Measurements from ENCODE around the gene ARHGDIG.

The ARHGDIG gene

DNA sequence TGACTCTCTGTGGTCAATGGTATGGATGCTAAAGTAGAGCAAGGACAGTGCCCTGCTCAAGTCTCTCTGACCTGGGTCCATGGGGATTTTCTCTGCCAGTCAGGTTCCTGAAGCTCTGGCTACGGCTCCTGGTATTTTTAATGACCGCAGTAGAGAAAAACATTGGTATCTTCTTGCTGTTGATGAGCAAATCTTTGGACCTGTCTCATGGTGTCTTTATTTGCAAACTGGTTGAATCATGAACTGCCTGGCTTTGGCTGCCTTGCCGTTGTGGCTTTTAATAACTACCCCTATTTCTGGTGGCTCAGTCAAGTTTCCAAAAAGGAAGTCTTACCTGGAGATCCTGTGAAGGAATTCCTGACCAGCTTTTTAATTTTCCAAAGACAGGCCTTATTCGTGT is 37.0 kb upstream of the ARHGDIG start:
- DNase-seq: no peak
- no peak overlapping the region for H3K4me3 ChIP-seq (ENCODE audit: control insufficient read depth in 1 of 7, extremely low read depth in 1 of 7, insufficient read depth in 4 of 7, low read depth in 2 of 7, low read length in 6 of 7)
- peaks cover 2 to 12% (median 9%) of the 10 kb centered on the region in 4 experiments for H3K4me1 ChIP-seq (ENCODE audit: control extremely low read depth in 1 of 4, control insufficient read depth in 4 of 4, insufficient read depth in 4 of 4, low read length in 3 of 4)
- H3K27ac ChIP-seq (ENCODE audit: insufficient read depth in 1 of 2, low read depth in 1 of 2, low read length in 2 of 2, poor library complexity in 1 of 2, severe bottlenecking in 2 of 2): no peak overlapping the region
- H3K36me3 ChIP-seq (ENCODE audit: control insufficient read depth in 4 of 4, insufficient read depth in 4 of 4, low read length in 3 of 4): peaks cover 0 to 2% (median 0%) of the 10 kb centered on the region in 4 experiments
- H3K9me3 ChIP-seq (ENCODE audit: control extremely low read depth in 1 of 5, control insufficient read depth in 4 of 5, insufficient read depth in 2 of 5, low read depth in 1 of 5, low read length in 4 of 5): no peaks in the 10 kb centered on the region
- H3K27me3 ChIP-seq (replicated peaks in 2 of 5; ENCODE audit: control insufficient read depth in 4 of 5, insufficient read depth in 5 of 5, low read length in 4 of 5): no peaks in the 10 kb centered on the region
- WGBS (ENCODE audit: insufficient coverage): 77% methylated on average over 4 of the region's 4 CpGs
- ChIA-PET CTCF (interaction anchor here (0.7 kb wide), 1 partner anchor 12 kb away, joined by 3 read pairs; no protein-coding TSS in a partner anchor), POLR2A (interaction anchor here (1.4 kb wide), 1 partner anchor 8 kb away, joined by 4 read pairs; no protein-coding TSS in a partner anchor)

DNA sequence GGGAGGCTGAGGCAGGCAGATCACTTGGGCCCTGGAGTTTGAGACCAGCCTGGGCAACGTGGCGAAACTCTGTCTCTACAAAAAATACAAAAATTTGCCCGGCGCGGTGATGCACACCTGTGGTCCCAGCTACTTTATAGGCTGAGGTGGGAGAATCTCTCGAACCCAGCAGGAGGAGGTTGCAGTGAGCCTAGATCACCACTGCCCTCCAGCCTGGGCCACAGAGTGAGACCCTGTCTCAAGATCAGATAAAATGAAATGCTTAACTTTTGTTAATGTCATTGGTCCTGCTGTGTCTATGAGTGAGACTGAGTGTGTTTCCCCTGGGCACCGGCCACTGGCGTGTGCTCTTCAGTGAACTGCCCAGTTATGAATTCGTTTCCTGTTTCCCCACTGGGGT is 35.3 kb upstream of the ARHGDIG start:
- WGBS (ENCODE audit: insufficient coverage): 96% methylated on average over 8 of the region's 9 CpGs
- ChIA-PET POLR2A (no interaction called here), CTCF (interaction anchor here (1.0 kb wide), 1 partner anchor 8 kb away, joined by 3 read pairs; no protein-coding TSS in a partner anchor)
- no peaks in the 10 kb centered on the region for H3K27me3 ChIP-seq (replicated peaks in 2 of 5; ENCODE audit: control insufficient read depth in 4 of 5, insufficient read depth in 5 of 5, low read length in 4 of 5)
- peaks cover 2 to 12% (median 9%) of the 10 kb centered on the region in 4 experiments for H3K4me1 ChIP-seq (ENCODE audit: control extremely low read depth in 1 of 4, control insufficient read depth in 4 of 4, insufficient read depth in 4 of 4, low read length in 3 of 4)
- no peak for DNase-seq
- H3K4me3 ChIP-seq (ENCODE audit: control insufficient read depth in 1 of 7, extremely low read depth in 1 of 7, insufficient read depth in 4 of 7, low read depth in 2 of 7, low read length in 6 of 7): no peak overlapping the region
- H3K36me3 ChIP-seq (ENCODE audit: control insufficient read depth in 4 of 4, insufficient read depth in 4 of 4, low read length in 3 of 4): peaks cover 2 to 7% (median 5%) of the 10 kb centered on the region in 4 experiments
- no peak overlapping the region for H3K27ac ChIP-seq (ENCODE audit: insufficient read depth in 1 of 2, low read depth in 1 of 2, low read length in 2 of 2, poor library complexity in 1 of 2, severe bottlenecking in 2 of 2)
- no peaks in the 10 kb centered on the region for H3K9me3 ChIP-seq (ENCODE audit: control extremely low read depth in 1 of 5, control insufficient read depth in 4 of 5, insufficient read depth in 2 of 5, low read depth in 1 of 5, low read length in 4 of 5)

DNA sequence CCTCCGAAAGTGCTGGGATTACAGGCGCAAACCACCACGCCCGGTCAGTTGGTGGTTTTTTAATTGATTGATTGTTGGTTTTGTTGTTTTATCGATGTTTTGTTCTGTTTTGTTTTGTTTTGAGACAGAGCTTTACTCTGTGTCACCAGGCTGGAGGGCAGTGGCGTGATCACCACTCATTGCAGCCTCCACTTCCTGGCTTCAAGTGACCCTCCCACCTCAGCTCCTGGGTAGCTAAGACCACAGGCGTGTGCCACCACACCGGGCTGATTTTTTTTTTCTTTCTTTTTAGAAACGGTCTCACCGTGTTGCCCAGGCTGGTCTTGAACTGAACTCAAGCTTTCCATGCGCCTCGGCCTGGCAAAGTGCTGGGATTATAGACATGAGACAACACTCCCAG is 33.4 kb upstream of the ARHGDIG start:
- POLR2A ChIA-PET: interaction anchor here (0.6 kb wide), 1 partner anchor 332 kb away, joined by 4 read pairs; no protein-coding TSS in a partner anchor
- CTCF ChIA-PET: interaction anchor here (0.6 to 1.3 kb wide), 3 partner anchors 12 to 314 kb away, joined by 3 to 7 read pairs (median 3); no protein-coding TSS in a partner anchor
- Histone ChIP-seq H3K4me3 (ENCODE audit: control insufficient read depth in 1 of 7, extremely low read depth in 1 of 7, insufficient read depth in 4 of 7, low read depth in 2 of 7, low read length in 6 of 7) (no peak overlapping the region), H3K27me3 (replicated peaks in 2 of 5; ENCODE audit: control insufficient read depth in 4 of 5, insufficient read depth in 5 of 5, low read length in 4 of 5) (no peaks in the 10 kb centered on the region), H3K36me3 (ENCODE audit: control insufficient read depth in 4 of 4, insufficient read depth in 4 of 4, low read length in 3 of 4) (peaks cover 0 to 13% (median 5%) of the 10 kb centered on the region in 4 experiments), H3K27ac (ENCODE audit: insufficient read depth in 1 of 2, low read depth in 1 of 2, low read length in 2 of 2, poor library complexity in 1 of 2, severe bottlenecking in 2 of 2) (no peak overlapping the region), H3K4me1 (ENCODE audit: control extremely low read depth in 1 of 4, control insufficient read depth in 4 of 4, insufficient read depth in 4 of 4, low read length in 3 of 4) (peaks cover 0 to 15% (median 6%) of the 10 kb centered on the region in 4 experiments), H3K9me3 (ENCODE audit: control extremely low read depth in 1 of 5, control insufficient read depth in 4 of 5, insufficient read depth in 2 of 5, low read depth in 1 of 5, low read length in 4 of 5) (no peaks in the 10 kb centered on the region)
- DNase-seq: no peak
- 96% methylated on average over 9 of the region's 12 CpGs for WGBS (ENCODE audit: insufficient coverage)

DNA sequence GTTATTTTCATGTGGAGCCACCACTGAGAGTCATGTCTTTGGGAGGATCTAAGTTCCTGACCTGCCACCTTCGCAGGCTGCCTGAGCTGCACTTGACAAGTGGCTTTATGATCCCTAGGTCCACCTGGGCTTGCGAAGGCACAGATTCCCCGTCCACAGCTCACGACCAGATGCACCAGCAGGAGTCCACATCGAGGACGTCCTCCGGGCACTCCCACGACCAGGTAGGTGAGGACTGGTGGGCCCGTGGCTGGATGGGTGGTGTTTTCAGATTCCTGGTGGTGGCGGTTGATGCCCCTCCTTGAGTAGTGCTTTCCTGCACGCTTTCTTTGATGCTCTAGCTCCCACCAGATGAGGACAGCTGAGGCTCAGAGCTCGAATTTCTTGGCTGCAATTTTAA is 31.0 kb upstream of the ARHGDIG start:
- ChIA-PET POLR2A (interaction anchor here (0.7 kb wide), 2 partner anchors 15 to 238 kb away, joined by 3 read pairs; partner anchors contain the start of gene FAM234A), CTCF (interaction anchor here (2.5 kb wide), 1 partner anchor 14 kb away, joined by 7 read pairs; the partner anchor contains the start of gene FAM234A)

DNA sequence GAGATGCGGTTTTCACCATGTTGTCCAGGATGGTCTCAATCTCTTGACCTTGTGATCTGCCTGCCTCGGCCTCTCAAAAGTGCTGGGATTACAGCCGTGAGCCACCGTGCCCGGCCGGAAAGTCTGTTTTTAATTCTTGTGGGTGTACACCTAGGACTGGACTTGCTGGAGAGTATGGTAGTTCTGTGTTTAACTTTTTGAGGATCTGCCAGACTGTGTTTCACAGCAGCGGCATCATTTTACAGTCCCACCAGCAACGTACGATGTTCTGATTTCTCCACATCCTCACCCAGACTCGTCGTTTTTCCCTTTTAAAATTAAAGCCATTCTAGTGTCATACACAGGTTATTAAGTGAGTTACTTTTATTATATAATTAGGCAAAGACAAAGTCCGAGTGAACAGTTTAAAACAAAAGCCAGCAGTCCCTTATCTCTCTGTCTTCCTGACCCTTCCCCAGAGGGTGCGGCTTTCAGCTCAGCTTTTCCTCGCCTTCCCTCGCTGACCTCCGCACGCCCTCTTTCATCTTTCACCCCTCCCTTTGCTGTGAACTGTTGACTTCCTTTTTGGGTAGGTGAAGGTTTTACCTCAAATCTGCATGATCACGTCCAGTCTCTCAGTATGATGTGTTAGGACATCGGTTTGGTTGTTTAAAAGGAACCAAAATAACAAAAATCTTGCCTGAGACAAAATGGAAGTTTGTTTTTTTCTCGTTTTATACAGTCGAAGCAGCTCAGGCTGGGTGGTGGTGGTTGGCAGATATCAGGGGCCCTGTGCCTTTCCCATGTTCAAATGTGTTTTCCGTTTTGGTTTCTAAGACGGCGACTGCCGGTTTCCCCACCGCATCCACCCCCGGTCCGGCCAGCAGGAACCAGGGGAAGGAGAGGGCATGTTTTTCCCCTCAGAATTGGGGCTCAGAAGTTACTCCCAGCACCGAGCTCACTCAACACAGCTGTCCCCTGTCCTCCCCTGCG is 27.7 kb upstream of the ARHGDIG start:
- Histone ChIP-seq H3K4me3 (ENCODE audit: control insufficient read depth in 1 of 7, extremely low read depth in 1 of 7, insufficient read depth in 4 of 7, low read depth in 2 of 7, low read length in 6 of 7) (peak overlapping the region in 6 of 7 experiments; percentile 23 to 77 (median 60)), H3K9me3 (ENCODE audit: control extremely low read depth in 1 of 5, control insufficient read depth in 4 of 5, insufficient read depth in 2 of 5, low read depth in 1 of 5, low read length in 4 of 5) (no peaks in the 10 kb centered on the region), H3K27ac (ENCODE audit: insufficient read depth in 1 of 2, low read depth in 1 of 2, low read length in 2 of 2, poor library complexity in 1 of 2, severe bottlenecking in 2 of 2) (peak overlapping the region; percentile 79 to 80), H3K27me3 (replicated peaks in 2 of 5; ENCODE audit: control insufficient read depth in 4 of 5, insufficient read depth in 5 of 5, low read length in 4 of 5) (no peaks in the 10 kb centered on the region), H3K4me1 (ENCODE audit: control extremely low read depth in 1 of 4, control insufficient read depth in 4 of 4, insufficient read depth in 4 of 4, low read length in 3 of 4) (peaks cover 0 to 26% (median 19%) of the 10 kb centered on the region in 4 experiments), H3K36me3 (ENCODE audit: control insufficient read depth in 4 of 4, insufficient read depth in 4 of 4, low read length in 3 of 4) (peaks cover 0 to 37% (median 15%) of the 10 kb centered on the region in 4 experiments)
- ChIA-PET POLR2A (interaction anchor here (0.5 to 1.0 kb wide), 2 partner anchors 17 to 1375 kb away, joined by 3 read pairs; no protein-coding TSS in a partner anchor), CTCF (interaction anchor here (0.8 to 3.4 kb wide), 4 partner anchors 8 to 146 kb away, joined by 3 to 13 read pairs (median 4); partner anchors contain the start of gene FAM234A)
- WGBS (ENCODE audit: insufficient coverage): 23% methylated on average over 18 of the region's 30 CpGs
- peak; percentile 36 to 82 (median 73) for DNase-seq

More for the DNA sequence above, 31.0 kb upstream of the ARHGDIG start:
- H3K4me1 ChIP-seq (ENCODE audit: control extremely low read depth in 1 of 4, control insufficient read depth in 4 of 4, insufficient read depth in 4 of 4, low read length in 3 of 4): peaks cover 0 to 28% (median 22%) of the 10 kb centered on the region in 4 experiments
- peaks cover 0 to 14% (median 8%) of the 10 kb centered on the region in 4 experiments for H3K36me3 ChIP-seq (ENCODE audit: control insufficient read depth in 4 of 4, insufficient read depth in 4 of 4, low read length in 3 of 4)
- WGBS (ENCODE audit: insufficient coverage): 98% methylated on average over 11 of the region's 12 CpGs
- no peak for DNase-seq
- H3K9me3 ChIP-seq (ENCODE audit: control extremely low read depth in 1 of 5, control insufficient read depth in 4 of 5, insufficient read depth in 2 of 5, low read depth in 1 of 5, low read length in 4 of 5): no peaks in the 10 kb centered on the region
- H3K27me3 ChIP-seq (replicated peaks in 2 of 5; ENCODE audit: control insufficient read depth in 4 of 5, insufficient read depth in 5 of 5, low read length in 4 of 5): no peaks in the 10 kb centered on the region
- H3K4me3 ChIP-seq (ENCODE audit: control insufficient read depth in 1 of 7, extremely low read depth in 1 of 7, insufficient read depth in 4 of 7, low read depth in 2 of 7, low read length in 6 of 7): no peak overlapping the region
- no peak overlapping the region for H3K27ac ChIP-seq (ENCODE audit: insufficient read depth in 1 of 2, low read depth in 1 of 2, low read length in 2 of 2, poor library complexity in 1 of 2, severe bottlenecking in 2 of 2)

DNA sequence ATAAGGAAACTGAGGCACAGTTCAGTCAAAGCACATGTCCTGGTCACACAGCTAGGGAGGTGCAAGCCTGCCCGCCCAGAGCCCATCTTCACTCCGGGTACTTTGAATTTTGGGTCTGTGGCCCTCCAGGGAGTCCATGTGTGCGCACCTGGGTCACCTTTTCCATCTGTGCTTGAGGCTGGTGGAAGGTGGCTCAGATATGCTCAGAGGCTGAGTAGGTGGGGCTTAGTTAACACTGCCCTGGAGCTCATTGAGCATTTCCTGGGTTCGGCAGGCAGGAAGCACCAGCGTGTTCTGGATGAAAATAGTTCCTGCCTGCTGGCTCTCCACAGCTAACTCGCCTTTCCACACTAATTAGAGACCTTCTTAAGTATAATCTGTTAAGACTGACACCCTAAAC is 26.6 kb upstream of the ARHGDIG start:
- peak in 1 of 3 donors; percentile 33 for DNase-seq
- Histone ChIP-seq H3K9me3 (ENCODE audit: control extremely low read depth in 1 of 5, control insufficient read depth in 4 of 5, insufficient read depth in 2 of 5, low read depth in 1 of 5, low read length in 4 of 5) (no peaks in the 10 kb centered on the region), H3K4me1 (ENCODE audit: control extremely low read depth in 1 of 4, control insufficient read depth in 4 of 4, insufficient read depth in 4 of 4, low read length in 3 of 4) (peaks cover 0 to 26% (median 19%) of the 10 kb centered on the region in 4 experiments), H3K36me3 (ENCODE audit: control insufficient read depth in 4 of 4, insufficient read depth in 4 of 4, low read length in 3 of 4) (peaks cover 0 to 37% (median 15%) of the 10 kb centered on the region in 4 experiments), H3K27ac (ENCODE audit: insufficient read depth in 1 of 2, low read depth in 1 of 2, low read length in 2 of 2, poor library complexity in 1 of 2, severe bottlenecking in 2 of 2) (no peak overlapping the region), H3K4me3 (ENCODE audit: control insufficient read depth in 1 of 7, extremely low read depth in 1 of 7, insufficient read depth in 4 of 7, low read depth in 2 of 7, low read length in 6 of 7) (no peak overlapping the region), H3K27me3 (replicated peaks in 2 of 5; ENCODE audit: control insufficient read depth in 4 of 5, insufficient read depth in 5 of 5, low read length in 4 of 5) (no peaks in the 10 kb centered on the region)
- ChIA-PET POLR2A (interaction anchor here (0.5 to 1.1 kb wide), 2 partner anchors 19 to 28 kb away, joined by 3 read pairs; partner anchors contain the start of gene FAM234A), CTCF (interaction anchor here (1.0 to 3.4 kb wide), 3 partner anchors 10 to 19 kb away, joined by 3 to 13 read pairs (median 4); partner anchors contain the start of gene FAM234A)
- WGBS (ENCODE audit: insufficient coverage): 63% methylated on average over 5 of the region's 6 CpGs
